ENCODE data around the gene FOXN3.

The FOXN3 gene

DNA sequence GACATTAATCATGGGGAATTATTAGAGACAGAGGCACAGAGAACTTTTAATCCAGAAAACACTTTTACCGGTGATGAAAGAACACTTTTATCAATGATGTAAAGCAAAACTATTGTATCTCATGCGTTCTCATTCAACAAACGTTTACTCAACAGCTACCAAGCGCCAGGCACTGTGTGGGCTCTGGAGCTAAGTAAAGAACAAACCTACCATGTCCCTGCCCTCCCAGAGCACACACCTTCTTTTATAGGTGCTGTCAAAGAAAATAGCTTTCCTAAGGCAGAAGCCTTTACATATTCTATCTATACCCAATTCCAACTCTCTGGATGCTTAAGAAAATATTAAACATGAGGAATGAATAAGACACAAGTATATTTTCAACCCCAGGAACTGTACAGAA, 91.1 kb downstream of the FOXN3 start:
- DNase-seq = no peak

DNA sequence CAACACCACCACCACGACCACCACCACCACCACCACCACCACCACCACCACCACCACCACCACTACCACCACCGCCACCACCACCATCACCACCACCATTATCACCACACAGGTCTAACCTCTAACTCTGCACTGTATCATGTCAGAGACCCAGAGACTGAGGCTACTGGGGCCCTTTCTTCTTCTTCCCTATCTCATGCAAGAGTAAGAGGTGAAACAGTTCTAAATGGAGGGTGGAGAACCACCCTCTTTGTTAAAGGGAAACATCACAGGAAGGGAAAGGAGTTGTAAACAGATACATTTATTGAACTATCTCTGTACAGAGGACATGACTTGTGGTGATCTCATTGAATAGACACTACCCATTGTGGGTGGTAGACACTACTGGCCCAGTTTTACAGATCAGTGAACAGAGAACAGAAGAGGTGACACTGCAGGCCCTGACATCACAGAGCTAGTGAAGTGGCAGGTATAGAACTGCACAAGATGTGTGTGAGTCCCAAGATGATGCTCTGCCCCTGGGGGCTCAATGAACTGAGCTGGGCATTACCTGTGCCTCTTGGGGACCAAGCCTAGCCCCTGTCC, 91.6 kb downstream of the FOXN3 start:
- DNase-seq = no peak

DNA sequence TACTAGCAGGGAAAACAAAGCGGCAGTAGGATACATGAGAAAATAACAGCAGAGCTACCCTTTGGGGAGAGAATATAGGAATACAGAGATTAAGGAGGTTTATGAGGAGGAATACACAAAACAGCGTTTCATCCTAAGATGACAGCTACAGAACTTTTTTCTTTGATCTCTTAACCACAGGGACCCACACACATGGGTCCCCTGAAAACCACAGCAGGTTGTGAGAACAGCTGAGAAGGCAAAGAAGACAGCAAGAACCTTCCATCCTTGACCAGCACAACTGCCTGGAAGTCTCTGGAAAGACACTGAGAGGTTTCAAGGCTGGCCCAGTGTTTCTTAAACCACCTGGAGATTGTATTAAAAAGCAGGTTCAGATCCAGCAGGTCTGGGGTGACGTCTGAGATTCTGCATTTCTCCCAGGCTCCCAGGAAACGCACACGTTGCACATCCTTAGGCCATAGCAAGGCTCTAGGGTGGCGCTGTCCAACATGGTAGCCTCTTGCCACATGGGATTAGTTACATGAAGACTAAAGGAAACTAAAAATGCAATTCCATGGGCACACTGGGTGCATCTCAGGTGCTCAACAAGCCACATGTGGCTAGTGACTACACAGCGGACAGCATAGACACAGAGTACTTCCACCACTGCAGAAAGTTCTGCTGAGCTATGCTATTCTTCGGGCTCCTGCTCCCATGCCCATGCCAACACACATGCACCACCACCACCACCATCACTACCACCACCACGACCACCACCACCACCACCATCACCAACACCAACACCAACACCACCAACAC, 92.3 kb downstream of the FOXN3 start:
- no peak for DNase-seq

DNA sequence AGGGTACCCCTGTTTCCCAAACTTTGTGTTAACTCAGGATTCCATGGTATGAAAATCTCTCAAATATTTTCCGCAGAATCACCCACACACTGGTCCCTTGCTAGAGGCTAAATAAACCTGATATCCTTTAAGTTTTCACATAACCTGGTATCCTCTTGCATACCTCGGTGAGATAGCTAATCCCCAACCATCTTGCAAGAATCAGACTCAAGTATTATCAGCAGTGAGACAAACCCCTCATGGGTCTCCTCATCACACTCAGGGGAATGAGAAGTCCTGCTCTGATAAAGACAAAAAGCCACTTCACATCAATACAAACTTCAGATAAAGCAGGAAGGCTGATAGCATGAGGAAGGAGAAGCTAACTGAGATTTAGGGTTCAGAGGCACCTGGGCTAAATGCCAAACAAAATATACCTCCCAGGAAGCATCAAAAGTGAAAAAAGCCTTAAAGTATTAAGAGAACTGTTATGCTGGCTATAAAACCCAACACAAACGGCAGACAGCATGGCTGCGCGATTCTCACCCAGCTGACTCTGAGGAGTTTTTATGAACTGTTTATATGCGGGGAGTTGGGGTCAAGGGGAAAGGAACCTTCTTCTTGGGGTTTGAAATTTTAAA, 96.5 kb downstream of the FOXN3 start:
- DNase-seq = no peak

DNA sequence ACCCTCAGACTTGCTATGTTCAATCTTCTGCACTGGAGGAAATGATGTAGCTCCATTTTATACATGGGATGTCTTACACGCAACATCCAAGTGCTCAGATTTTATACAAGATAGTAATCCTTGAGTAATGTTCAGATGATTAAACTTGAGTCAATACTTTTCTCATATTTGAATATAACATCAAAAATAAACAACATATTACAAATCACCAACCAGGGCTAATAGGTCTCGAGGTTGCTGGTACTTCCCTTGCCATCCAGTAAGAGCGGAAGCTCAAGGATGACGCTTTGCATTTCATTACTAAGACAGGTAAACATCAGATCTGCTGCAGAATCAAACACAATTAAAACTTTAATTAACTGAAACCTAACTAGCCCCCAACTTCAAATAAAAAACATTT, 97.3 kb downstream of the FOXN3 start:
- DNase-seq = no peak

DNA sequence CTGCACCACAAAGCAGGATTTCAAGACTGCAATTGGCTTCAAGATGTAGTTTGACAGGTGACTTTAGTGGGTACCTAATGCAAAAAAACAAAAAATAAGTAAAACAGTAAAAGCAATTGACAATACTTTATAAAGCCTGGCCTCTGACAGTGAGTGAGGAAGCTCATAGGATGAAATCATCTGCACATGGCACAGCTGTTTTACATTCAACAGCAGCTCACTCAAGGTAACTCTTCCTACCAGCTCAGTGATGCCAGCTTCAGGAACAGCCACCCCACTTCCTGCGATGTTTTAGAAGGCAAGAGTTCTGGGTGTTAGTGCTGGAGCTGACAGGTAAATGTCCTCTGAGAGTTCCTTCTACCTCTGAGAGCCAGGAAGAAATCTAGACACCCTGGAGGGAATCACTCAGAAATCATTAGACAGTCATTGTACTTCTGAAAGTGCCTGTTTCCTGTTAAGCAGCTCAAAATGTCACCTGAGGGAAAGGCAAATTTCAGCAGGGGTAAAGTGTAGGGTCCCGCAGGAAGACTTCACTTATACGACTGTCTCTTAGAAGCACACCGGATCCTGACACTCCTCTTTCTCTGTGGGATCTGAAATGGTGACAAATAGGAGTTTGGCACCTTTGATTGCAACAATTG, 99.9 kb downstream of the FOXN3 start:
- DNase-seq = no peak

DNA sequence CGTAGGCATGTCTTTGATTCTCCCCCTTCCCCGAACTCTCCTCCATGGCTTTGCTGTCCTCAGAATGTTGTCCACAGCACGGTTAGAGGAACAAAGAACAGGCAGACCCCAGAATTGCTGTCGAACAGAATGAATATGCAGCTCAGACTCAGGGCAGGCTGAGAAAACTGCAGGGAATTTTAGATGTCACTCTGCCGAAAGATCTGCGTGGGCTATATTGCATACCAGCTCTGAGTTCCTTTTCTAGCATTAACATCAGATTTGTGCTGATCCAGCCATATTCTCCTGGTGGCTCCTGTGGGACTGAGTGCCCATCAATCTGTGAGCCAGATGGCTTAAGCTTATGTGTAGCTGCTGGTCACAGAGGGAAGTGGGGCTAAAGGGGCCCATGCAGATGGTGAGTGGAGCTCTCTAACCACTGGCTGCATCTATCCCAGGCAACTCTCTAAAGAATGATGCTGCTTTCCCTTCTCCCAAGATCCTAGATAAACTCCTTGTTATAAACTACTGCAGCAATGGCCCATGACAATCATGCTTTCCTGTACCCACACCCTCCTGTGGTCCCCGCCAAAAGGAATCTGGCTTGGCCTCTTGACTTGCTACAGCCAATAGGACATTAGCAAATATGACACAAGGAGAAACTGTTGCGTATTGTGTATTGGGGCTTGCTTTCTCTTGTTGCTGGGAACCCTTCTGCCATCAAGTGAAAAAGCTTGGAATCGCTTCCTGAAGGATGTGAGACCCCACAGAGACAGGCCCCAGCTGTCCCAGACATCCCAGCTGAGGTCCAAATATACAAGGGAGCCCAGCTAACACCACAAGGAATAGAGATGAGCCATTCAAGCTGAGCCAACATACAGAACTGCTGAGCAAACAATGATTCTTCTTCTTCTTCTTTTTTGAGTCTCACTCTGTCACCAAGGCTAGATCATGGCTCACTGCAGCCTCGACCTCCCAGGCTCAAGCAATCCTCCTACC, 101.3 kb downstream of the FOXN3 start:
- no peak for DNase-seq

DNA sequence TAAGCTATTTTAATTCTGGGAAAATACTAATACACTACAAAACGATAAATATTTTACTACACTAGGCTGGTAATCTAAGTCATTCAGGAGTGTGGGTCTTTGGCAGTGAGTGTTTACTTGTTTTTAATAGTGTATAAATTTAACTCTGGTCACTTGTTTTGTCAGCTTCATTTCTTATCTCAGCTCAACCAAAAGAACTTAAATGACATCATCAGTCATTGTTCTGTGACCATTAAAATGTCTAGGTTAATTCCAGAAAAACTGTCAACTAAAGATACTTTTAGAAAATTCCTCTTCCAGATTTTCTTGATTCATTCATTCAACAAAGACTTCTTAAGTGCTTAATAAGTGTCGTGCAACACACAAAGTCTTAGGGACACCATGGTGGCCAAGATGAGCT, 102.8 kb downstream of the FOXN3 start:
- DNase-seq = no peak

DNA sequence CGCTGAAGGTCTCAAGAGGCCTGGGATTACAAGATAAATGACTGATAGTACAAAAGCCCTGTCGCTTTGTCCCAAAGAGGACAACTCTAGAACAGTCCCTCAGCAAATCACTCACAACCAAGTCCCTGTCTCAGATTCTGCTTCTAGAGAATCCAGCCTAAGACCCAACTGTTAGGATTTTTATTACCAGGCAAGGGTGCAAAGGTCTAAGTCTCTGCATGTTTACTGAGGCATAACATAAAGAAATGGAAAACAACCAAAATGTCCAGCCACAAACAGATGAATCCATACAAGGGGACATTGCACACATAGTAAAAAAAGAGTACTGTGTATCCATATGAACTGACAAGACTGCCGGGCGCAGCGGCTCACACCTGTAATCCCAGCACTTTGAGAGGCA, 104.1 kb downstream of the FOXN3 start:
- DNase-seq = no peak

DNA sequence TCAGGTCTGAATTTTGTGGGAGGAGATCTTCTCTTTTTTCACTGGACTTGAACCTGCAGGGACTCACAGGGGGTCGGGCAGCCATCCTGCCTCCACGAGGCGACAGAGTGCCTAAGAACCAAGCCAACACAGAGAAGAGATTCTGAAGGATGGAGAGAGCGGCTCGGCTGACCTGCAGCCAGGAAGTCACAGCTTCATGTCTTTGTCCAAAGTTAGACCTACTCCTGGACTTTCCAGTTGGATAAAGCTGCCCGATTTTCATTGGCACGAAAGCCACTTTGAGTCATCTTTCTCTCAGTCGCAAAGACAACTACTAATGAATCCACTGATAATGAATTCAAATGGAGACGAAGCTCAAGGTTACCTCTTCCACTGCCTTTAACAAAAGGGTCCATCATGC, 106.8 kb downstream of the FOXN3 start:
- no peak for DNase-seq

DNA sequence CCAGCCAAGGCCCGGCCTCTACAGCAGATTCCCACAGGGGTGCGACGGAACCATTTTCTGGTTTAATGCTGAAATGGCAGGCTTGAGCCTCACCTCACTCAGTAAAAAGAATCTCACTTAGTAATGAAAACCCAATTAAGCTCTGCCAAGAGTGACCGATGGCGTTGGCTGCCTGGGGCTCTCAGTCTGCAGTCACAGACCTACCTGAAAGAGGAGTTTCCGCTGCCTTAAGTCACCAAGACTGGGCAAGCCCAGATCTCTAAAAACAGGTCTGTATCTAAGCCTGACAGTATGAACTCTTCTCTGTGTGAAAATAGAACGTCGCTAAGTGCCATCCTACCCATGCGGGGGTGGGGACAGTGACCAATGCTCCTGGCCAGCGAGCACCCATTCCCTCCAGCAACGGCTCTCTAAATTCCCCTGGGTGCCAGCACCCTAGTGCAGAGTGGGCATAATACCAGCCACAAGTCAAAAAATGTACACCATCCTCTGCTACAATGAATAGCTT, 107.3 kb downstream of the FOXN3 start:
- no peak for DNase-seq

DNA sequence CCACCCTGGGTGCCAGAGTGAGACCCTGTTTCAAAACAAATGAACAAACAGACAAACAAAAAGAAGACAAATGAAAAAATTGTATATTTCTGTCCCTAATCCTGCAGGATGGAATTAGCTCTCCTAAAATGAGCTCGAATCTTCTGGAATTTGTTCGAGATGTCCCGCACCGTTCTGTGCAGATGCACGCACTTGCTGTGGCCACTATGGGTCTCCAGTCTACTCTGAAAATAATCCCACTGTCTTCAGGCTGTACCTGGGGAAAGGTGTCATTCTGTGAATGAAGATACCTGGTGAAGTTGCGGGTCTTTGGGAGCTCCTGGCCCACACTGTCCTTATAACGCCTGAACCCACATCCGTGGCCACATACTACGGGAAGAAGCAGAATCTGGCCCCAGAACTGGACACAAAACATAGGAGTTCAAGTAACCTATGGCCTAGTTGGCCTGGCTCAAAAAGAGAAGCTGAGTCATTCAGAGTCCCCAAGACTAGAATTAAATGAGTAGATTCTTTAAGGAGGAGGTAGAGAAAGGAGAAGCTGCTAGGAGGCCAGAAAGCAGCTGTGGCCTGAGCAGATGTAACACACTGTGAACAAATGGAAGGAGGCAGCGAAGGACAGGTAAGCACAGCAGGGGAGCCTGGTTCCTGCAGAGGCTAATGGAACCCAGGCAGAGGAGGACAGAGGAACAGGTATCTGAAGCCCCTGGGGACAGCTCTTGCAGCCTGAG, 108.6 kb downstream of the FOXN3 start:
- no peak for DNase-seq

DNA sequence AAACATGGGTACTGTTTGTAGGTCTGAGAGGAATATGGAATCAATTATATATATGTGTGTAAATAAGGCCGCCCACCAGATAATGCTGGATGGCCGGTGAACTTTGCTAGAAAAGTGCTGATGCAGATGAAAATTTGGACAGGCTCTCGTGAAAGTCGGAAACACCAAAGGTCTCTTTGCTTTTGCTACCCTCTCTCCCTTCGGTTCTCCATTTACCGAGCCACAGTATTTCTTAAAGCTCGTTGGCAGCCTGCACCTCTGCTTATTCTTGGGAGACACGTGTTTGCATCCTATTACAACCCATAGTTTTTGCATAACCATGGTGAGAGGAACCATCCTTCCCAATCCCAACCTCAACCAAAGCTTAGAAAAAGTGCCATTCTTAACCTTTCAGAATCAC, 109.6 kb downstream of the FOXN3 start:
- no peak for DNase-seq

DNA sequence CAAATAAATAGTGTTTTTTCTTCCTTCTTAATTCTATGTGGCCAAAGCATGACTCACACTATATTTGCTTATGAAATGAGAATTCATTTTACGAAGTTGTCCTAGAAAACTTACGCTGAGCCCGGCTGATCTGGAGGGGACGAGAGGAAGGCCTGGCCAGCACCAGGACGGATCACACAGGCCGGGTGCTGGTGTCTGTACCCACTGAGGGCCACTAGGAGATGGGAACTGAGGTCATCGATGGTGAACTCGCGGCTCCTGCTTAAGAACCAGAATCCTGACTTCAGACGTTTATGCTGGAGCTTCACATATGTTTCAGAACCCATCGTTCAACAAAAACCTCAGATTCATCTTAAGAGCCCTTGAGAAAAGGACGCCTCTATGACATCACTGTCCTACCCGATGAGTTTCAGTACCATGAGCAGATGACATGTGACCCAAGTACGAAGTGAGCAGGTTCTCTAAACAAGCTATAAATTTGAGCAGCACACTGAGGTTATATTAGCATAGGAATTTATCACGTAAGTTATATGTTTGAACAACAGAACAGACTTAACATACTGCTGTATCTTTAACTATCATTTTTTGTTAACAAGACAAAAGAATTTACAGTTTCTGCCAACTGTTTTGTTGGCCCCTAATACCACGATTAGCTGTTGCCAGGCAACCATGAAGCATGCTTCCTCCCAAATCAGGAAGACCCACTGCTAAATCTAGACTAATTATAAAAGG, 111.9 kb downstream of the FOXN3 start:
- DNase-seq = no peak

DNA sequence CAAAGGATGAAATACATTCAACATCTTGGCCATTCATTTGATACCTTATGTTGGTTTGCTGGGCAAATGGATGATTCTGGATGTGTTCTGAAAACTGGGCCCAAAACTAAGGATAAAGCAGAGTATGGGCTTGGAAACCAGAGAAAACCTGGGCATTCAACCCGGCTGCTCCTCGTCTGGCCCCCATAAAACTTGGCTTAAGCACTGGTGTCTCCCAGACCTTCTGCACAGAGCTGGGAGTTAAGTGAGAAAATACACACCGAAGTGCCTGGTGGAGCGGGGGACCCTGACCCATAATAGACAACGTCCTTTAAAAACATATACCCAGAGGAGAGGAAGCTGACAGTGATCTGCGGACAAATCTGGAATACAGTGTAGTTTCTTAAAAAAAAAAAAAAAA, 112.5 kb downstream of the FOXN3 start:
- no peak for DNase-seq

DNA sequence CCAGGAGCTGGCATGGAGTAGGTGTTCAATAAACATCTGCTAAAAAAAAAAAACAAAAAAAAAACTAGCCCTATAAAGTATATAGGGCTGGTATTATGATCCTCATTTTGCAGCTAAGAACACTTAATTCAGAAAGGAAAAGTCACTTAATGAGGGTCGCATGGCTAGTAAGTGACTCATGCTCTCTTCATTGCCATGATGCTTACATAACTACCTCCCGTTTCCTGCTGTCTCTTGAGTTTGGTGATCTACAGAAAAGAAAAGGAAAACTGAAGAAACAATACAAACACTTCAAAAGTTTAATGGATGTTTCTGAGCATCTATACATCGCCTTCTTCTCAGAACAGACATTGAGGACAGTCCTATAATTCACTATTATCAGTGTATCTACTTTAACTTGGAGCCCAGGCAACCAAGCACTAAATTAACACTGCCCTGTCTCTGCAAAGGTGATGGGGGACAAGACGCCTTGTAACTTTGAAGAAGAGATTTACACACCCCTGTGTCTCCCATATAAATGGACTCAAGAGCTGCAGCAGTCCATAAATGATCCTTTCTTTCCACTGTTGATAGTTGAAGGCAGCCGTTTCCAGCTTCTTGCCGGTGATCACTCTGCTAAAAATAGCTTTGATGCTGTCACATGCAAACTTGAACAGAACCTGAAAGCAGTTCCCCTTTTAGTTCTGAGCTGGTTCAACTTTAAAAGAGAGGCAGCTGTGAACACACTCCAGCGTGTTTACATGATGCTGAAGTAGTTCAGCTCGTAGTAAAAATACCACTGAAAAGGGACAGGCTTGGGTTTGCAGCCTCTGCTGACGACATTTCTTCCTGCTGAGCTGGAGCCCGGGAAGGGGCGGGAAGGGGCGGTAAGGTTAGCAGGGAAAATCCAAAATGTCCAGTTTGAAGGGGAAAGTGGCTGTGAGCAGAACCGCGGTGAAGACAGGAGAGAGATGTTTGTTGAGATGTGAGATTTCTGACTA, 113.3 kb downstream of the FOXN3 start:
- DNase-seq = peak; percentile 75

DNA sequence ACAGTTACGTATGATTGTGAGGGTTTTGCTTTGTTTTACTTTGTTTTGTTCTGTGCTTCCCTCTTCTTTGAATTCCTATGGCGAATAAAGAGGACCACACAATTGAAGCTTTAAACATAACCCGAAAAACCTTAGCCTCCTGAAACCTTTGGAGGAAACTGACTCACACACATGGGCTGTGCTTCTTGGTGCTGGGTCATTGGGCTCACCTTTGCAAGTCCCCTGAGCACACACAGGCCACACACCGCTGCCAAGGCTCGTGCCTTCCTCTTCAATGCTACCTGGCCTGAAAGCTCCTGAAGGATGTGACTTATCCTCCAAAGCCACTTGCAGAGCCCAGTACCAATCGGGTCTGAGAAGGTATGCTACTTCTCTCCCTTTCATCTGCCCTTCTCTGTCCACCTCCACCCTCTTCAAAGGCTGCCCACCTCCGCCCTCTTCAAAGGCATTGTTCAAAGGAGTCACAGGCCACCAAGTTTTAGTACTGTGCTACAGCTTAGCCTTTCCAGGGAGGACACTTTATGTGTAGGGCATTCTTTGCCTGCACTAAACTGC, 114.6 kb downstream of the FOXN3 start:
- no peak for DNase-seq

DNA sequence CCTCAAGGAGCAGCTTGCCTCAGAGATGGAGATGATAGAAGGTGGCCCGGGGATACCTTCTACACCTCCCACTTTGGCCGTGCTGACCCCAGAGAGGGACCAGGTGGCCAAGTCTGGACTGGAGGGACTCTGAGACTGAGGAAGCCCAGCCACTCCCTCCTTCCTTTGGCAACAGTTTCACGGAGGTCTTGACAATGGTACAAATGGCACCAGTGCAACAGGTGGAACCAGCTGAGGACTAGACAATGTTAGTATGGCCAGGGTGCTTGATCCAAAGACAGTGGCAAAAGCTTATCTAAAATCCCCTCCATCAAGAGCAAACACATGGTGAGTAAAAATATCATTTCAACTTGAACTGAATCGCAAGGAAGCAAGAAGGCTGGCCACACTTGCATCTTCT, 117.4 kb downstream of the FOXN3 start:
- DNase-seq = no peak

DNA sequence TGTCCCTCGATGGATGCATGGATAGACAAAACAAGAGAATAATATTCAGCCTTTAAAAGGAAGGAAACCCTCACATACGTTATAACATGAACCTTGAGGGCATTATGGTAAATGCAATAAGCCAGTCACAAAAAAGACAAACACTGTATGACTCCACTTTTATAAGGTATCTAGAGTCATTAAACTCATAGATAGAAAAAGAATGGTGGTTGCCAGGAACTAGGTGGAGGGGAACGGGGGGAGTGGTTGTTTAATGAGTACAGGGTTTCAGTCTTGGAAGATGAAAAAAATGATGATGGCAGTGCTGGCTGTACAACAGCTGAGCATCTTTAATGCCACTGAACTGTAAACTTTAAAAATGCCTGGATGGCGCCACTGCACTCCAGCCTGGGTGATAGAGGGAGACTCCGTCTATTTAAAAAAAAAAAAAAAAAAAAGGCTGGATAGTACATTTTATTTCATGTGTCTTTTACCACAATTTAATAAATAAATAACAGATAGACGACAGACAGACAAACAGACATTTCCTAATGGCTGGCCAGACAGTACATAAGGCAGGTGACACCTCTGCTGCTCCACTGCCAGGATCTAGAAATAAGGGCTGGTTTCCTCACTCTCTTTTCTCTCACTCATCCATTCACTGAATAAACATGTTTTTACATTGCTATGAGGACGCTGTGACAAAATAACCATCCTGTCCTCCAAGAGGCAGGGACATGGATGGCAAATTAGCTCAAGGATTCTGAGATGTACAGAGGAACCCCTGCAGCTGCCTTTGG, 118.8 kb downstream of the FOXN3 start:
- DNase-seq = no peak

Measured in SIG-M5 (cell line).